ENCODE results near the gene HKDC1. TPM values are rescaled to one million over a fixed set of nuclear protein-coding genes. Genes with fewer than 3 reads are reported as not detected.

Gene HKDC1
- total RNA-seq, 1 experiment from 2014 or later = not detected

GRCh38 chr10:69241575-69241974, 21.4 kb downstream of the HKDC1 start:
- no peaks in the 10 kb centered on the region for H3K9me2 ChIP-seq (replicated peaks; ENCODE audit: insufficient read depth, low read length)
- peaks cover 2% of the 10 kb centered on the region; the same call in 1 of the 2 replicates for H3K4me1 ChIP-seq (ENCODE audit: low read length)
- no peaks in the 10 kb centered on the region for H3K79me2 ChIP-seq (ENCODE audit: low read length)
- no peaks in the 10 kb centered on the region for H3K36me3 ChIP-seq (ENCODE audit: insufficient read depth, low read length)
- H3K27me3 ChIP-seq (ENCODE audit: low read length) = no peaks in the 10 kb centered on the region
- H2AFZ ChIP-seq (ENCODE audit: low read length) = no peak overlapping the region
- DNase-seq = no peak
- H3K27ac ChIP-seq (ENCODE audit: low read length) = no peak overlapping the region
- no peak overlapping the region for H3K4me2 ChIP-seq (ENCODE audit: low read depth, low read length, poor library complexity, severe bottlenecking)
- no peak overlapping the region for H3K4me3 ChIP-seq (ENCODE audit: low read length)
- no peak overlapping the region for H3K9ac ChIP-seq (ENCODE audit: low read length)
- no peaks in the 10 kb centered on the region for H3K9me3 ChIP-seq (ENCODE audit: low read length)
- no peaks in the 10 kb centered on the region for H4K20me1 ChIP-seq (ENCODE audit: insufficient read depth, low read depth, low read length)

- Histone ChIP-seq H2AFZ (ENCODE audit: low read length) (no peak overlapping the region), H3K27ac (ENCODE audit: low read length) (no peak overlapping the region), H3K4me3 (ENCODE audit: low read length) (no peak overlapping the region), H3K4me2 (ENCODE audit: low read depth, low read length, poor library complexity, severe bottlenecking) (no peak overlapping the region), H3K9me2 (replicated peaks; ENCODE audit: insufficient read depth, low read length) (no peaks in the 10 kb centered on the region), H3K27me3 (ENCODE audit: low read length) (no peaks in the 10 kb centered on the region), H3K79me2 (ENCODE audit: low read length) (no peaks in the 10 kb centered on the region), H3K9me3 (ENCODE audit: low read length) (no peaks in the 10 kb centered on the region), H3K4me1 (ENCODE audit: low read length) (peaks cover 2% of the 10 kb centered on the region; the same call in 1 of the 2 replicates), H4K20me1 (ENCODE audit: insufficient read depth, low read depth, low read length) (no peaks in the 10 kb centered on the region), H3K36me3 (ENCODE audit: insufficient read depth, low read length) (no peaks in the 10 kb centered on the region), H3K9ac (ENCODE audit: low read length) (no peak overlapping the region)
- no peak for DNase-seq
These were observed 22.1 kb downstream of the HKDC1 start for GRCh38 chr10:69242040-69242851.

- Histone ChIP-seq H3K36me3 (ENCODE audit: insufficient read depth, low read length) (no peaks in the 10 kb centered on the region), H3K4me2 (ENCODE audit: low read depth, low read length, poor library complexity, severe bottlenecking) (no peak overlapping the region), H3K4me3 (ENCODE audit: low read length) (no peak overlapping the region), H3K27ac (ENCODE audit: low read length) (no peak overlapping the region), H3K9me3 (ENCODE audit: low read length) (no peaks in the 10 kb centered on the region), H3K9me2 (replicated peaks; ENCODE audit: insufficient read depth, low read length) (no peaks in the 10 kb centered on the region), H3K9ac (ENCODE audit: low read length) (no peak overlapping the region), H3K79me2 (ENCODE audit: low read length) (no peaks in the 10 kb centered on the region), H2AFZ (ENCODE audit: low read length) (no peak overlapping the region), H3K4me1 (ENCODE audit: low read length) (peaks cover under 1% of the 10 kb centered on the region; the same call in 1 of the 2 replicates), H4K20me1 (ENCODE audit: insufficient read depth, low read depth, low read length) (no peaks in the 10 kb centered on the region), H3K27me3 (ENCODE audit: low read length) (no peaks in the 10 kb centered on the region)
- no peak for DNase-seq
These were observed 22.7 kb downstream of the HKDC1 start for GRCh38 chr10:69242852-69243212.

- Histone ChIP-seq H3K79me2 (ENCODE audit: low read length) (no peaks in the 10 kb centered on the region), H3K9me2 (replicated peaks; ENCODE audit: insufficient read depth, low read length) (no peaks in the 10 kb centered on the region), H3K4me1 (ENCODE audit: low read length) (no peaks in the 10 kb centered on the region), H4K20me1 (ENCODE audit: insufficient read depth, low read depth, low read length) (no peaks in the 10 kb centered on the region), H3K9me3 (ENCODE audit: low read length) (no peaks in the 10 kb centered on the region), H3K36me3 (ENCODE audit: insufficient read depth, low read length) (no peaks in the 10 kb centered on the region), H3K27ac (ENCODE audit: low read length) (no peak overlapping the region), H3K9ac (ENCODE audit: low read length) (no peak overlapping the region), H3K27me3 (ENCODE audit: low read length) (no peaks in the 10 kb centered on the region), H3K4me3 (ENCODE audit: low read length) (no peak overlapping the region), H3K4me2 (ENCODE audit: low read depth, low read length, poor library complexity, severe bottlenecking) (no peak overlapping the region), H2AFZ (ENCODE audit: low read length) (no peak overlapping the region)
- no peak for DNase-seq
These were observed 23.7 kb downstream of the HKDC1 start for GRCh38 chr10:69243817-69244216.

GRCh38 chr10:69246036-69246435, 25.9 kb downstream of the HKDC1 start:
- Histone ChIP-seq H2AFZ (ENCODE audit: low read length) (no peak overlapping the region), H3K9ac (ENCODE audit: low read length) (no peak overlapping the region), H3K27ac (ENCODE audit: low read length) (no peak overlapping the region), H3K4me1 (ENCODE audit: low read length) (no peaks in the 10 kb centered on the region), H3K9me2 (replicated peaks; ENCODE audit: insufficient read depth, low read length) (no peaks in the 10 kb centered on the region), H3K4me3 (ENCODE audit: low read length) (no peak overlapping the region), H3K27me3 (ENCODE audit: low read length) (no peaks in the 10 kb centered on the region), H3K9me3 (ENCODE audit: low read length) (no peaks in the 10 kb centered on the region), H3K4me2 (ENCODE audit: low read depth, low read length, poor library complexity, severe bottlenecking) (no peak overlapping the region), H3K36me3 (ENCODE audit: insufficient read depth, low read length) (no peaks in the 10 kb centered on the region), H4K20me1 (ENCODE audit: insufficient read depth, low read depth, low read length) (no peaks in the 10 kb centered on the region), H3K79me2 (ENCODE audit: low read length) (no peaks in the 10 kb centered on the region)
- DNase-seq = no peak

GRCh38 chr10:69246581-69247312, 26.6 kb downstream of the HKDC1 start:
- no peaks in the 10 kb centered on the region for H3K9me3 ChIP-seq (ENCODE audit: low read length)
- no peaks in the 10 kb centered on the region for H4K20me1 ChIP-seq (ENCODE audit: insufficient read depth, low read depth, low read length)
- H3K4me2 ChIP-seq (ENCODE audit: low read depth, low read length, poor library complexity, severe bottlenecking) = no peak overlapping the region
- no peak overlapping the region for H2AFZ ChIP-seq (ENCODE audit: low read length)
- H3K27ac ChIP-seq (ENCODE audit: low read length) = no peak overlapping the region
- no peaks in the 10 kb centered on the region for H3K4me1 ChIP-seq (ENCODE audit: low read length)
- no peaks in the 10 kb centered on the region for H3K9me2 ChIP-seq (replicated peaks; ENCODE audit: insufficient read depth, low read length)
- no peaks in the 10 kb centered on the region for H3K36me3 ChIP-seq (ENCODE audit: insufficient read depth, low read length)
- DNase-seq = no peak
- no peak overlapping the region for H3K9ac ChIP-seq (ENCODE audit: low read length)
- no peaks in the 10 kb centered on the region for H3K79me2 ChIP-seq (ENCODE audit: low read length)
- H3K27me3 ChIP-seq (ENCODE audit: low read length) = no peaks in the 10 kb centered on the region
- no peak overlapping the region for H3K4me3 ChIP-seq (ENCODE audit: low read length)

GRCh38 chr10:69247313-69247710, 27.2 kb downstream of the HKDC1 start:
- Histone ChIP-seq H3K9me3 (ENCODE audit: low read length) (no peaks in the 10 kb centered on the region), H4K20me1 (ENCODE audit: insufficient read depth, low read depth, low read length) (no peaks in the 10 kb centered on the region), H2AFZ (ENCODE audit: low read length) (no peak overlapping the region), H3K9me2 (replicated peaks; ENCODE audit: insufficient read depth, low read length) (no peaks in the 10 kb centered on the region), H3K36me3 (ENCODE audit: insufficient read depth, low read length) (no peaks in the 10 kb centered on the region), H3K4me3 (ENCODE audit: low read length) (no peak overlapping the region), H3K9ac (ENCODE audit: low read length) (no peak overlapping the region), H3K27me3 (ENCODE audit: low read length) (no peaks in the 10 kb centered on the region), H3K79me2 (ENCODE audit: low read length) (no peaks in the 10 kb centered on the region), H3K4me1 (ENCODE audit: low read length) (no peaks in the 10 kb centered on the region), H3K4me2 (ENCODE audit: low read depth, low read length, poor library complexity, severe bottlenecking) (no peak overlapping the region), H3K27ac (ENCODE audit: low read length) (no peak overlapping the region)
- no peak for DNase-seq

GRCh38 chr10:69248117-69248730, 28.1 kb downstream of the HKDC1 start:
- no peaks in the 10 kb centered on the region for H3K9me2 ChIP-seq (replicated peaks; ENCODE audit: insufficient read depth, low read length)
- no peak overlapping the region for H3K4me2 ChIP-seq (ENCODE audit: low read depth, low read length, poor library complexity, severe bottlenecking)
- no peaks in the 10 kb centered on the region for H3K79me2 ChIP-seq (ENCODE audit: low read length)
- H3K27me3 ChIP-seq (ENCODE audit: low read length) = no peaks in the 10 kb centered on the region
- no peaks in the 10 kb centered on the region for H4K20me1 ChIP-seq (ENCODE audit: insufficient read depth, low read depth, low read length)
- H3K36me3 ChIP-seq (ENCODE audit: insufficient read depth, low read length) = no peaks in the 10 kb centered on the region
- no peak overlapping the region for H3K4me3 ChIP-seq (ENCODE audit: low read length)
- H3K9ac ChIP-seq (ENCODE audit: low read length) = no peak overlapping the region
- no peak overlapping the region for H2AFZ ChIP-seq (ENCODE audit: low read length)
- no peaks in the 10 kb centered on the region for H3K9me3 ChIP-seq (ENCODE audit: low read length)
- no peaks in the 10 kb centered on the region for H3K4me1 ChIP-seq (ENCODE audit: low read length)
- DNase-seq = no peak
- no peak overlapping the region for H3K27ac ChIP-seq (ENCODE audit: low read length)

Measured in Karpas-422 (cell line).